Astrocyte of the cerebellum (primary cell): ENCODE measurements around the gene HTRA3.

Experiments used
- DNase-seq: peaks from one replicate; pipeline ENCODE4 v3.0.0-alpha.2; 2011; ENCODE audit warnings: low read depth
- H3K4me3 ChIP-seq: 2 replicates; pipeline ENCODE4 v1.5.1; 2011; ENCODE audit warnings: mild to moderate bottlenecking, low read depth, low read length, moderate library complexity
- in situ Hi-C: cut with HindIII; loops from 2 replicates; pipeline ENCODE4 v1.10.0; 2017; ENCODE audit warnings: low sequenced_read_pairs
- TF ChIP-seq, protein P1 (sequence below): IDR thresholded peaks from 2 replicates; pipeline ENCODE4 v1.5.1; 2012; ENCODE audit warnings: low read length, low read depth, moderate library complexity, mild to moderate bottlenecking; ENCODE audit errors: missing control alignments

Gene HTRA3

DNA sequence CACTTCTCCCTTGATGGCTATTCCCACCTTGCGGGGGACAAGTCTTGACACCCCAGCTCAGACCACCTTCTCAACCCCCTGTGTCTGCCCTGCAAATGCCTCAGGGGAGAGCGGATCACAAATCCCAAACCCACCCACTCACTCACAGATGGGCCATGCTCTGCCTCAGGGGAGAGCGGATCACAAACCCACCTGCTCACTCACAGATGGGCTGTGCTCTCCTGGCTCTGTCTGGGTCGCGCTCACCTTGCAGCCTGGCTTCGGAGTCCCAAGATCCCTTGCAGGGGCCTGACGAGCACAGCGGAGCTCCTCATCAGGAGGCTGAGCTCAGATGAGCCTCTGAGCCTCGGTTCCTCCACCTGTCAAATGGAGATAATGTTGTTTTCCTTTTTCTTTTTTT is 38.6 kb downstream of the HTRA3 start:
- H3K4me3 ChIP-seq, result no peak overlapping the region
- TF ChIP-seq, protein P1, sequence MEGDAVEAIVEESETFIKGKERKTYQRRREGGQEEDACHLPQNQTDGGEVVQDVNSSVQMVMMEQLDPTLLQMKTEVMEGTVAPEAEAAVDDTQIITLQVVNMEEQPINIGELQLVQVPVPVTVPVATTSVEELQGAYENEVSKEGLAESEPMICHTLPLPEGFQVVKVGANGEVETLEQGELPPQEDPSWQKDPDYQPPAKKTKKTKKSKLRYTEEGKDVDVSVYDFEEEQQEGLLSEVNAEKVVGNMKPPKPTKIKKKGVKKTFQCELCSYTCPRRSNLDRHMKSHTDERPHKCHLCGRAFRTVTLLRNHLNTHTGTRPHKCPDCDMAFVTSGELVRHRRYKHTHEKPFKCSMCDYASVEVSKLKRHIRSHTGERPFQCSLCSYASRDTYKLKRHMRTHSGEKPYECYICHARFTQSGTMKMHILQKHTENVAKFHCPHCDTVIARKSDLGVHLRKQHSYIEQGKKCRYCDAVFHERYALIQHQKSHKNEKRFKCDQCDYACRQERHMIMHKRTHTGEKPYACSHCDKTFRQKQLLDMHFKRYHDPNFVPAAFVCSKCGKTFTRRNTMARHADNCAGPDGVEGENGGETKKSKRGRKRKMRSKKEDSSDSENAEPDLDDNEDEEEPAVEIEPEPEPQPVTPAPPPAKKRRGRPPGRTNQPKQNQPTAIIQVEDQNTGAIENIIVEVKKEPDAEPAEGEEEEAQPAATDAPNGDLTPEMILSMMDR, result no peak
- in situ Hi-C loops, result loop anchor here (5.0 kb wide), 1 partner anchor 76 kb away; no protein-coding TSS in a partner anchor
- DNase-seq, result no peak

GRCh38 chr4:8308856-8309771 is 39.6 kb downstream of the HTRA3 start:
- H3K4me3 ChIP-seq, result no peak overlapping the region
- in situ Hi-C loops, result loop anchor here (5.0 kb wide), 1 partner anchor 77 kb away; no protein-coding TSS in a partner anchor
- TF ChIP-seq, protein P1, result no peak
- DNase-seq, result no peak

DNA sequence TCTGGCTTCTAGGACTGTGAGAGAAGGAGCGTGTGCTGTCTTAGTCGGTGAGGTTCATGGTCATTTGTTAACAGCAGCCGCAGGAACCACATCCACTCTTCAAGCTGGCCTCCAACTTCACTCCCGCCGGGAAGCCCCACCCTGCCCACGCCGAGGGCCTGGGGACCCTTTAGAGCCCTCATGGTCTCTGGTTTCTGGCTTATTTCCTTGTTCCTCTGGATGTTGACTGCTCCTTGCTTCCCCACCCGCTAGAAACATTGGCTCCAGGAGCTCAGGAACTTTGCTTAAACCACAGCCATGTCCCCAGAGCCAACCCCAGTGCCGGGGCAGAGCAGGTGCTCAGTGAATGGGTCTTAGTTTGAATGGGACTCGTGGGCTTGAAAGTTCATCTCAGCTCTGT is 40.8 kb downstream of the HTRA3 start:
- DNase-seq, result no peak
- H3K4me3 ChIP-seq, result no peak overlapping the region
- in situ Hi-C loops, result no loop called here
- TF ChIP-seq, protein P1, result no peak

DNA sequence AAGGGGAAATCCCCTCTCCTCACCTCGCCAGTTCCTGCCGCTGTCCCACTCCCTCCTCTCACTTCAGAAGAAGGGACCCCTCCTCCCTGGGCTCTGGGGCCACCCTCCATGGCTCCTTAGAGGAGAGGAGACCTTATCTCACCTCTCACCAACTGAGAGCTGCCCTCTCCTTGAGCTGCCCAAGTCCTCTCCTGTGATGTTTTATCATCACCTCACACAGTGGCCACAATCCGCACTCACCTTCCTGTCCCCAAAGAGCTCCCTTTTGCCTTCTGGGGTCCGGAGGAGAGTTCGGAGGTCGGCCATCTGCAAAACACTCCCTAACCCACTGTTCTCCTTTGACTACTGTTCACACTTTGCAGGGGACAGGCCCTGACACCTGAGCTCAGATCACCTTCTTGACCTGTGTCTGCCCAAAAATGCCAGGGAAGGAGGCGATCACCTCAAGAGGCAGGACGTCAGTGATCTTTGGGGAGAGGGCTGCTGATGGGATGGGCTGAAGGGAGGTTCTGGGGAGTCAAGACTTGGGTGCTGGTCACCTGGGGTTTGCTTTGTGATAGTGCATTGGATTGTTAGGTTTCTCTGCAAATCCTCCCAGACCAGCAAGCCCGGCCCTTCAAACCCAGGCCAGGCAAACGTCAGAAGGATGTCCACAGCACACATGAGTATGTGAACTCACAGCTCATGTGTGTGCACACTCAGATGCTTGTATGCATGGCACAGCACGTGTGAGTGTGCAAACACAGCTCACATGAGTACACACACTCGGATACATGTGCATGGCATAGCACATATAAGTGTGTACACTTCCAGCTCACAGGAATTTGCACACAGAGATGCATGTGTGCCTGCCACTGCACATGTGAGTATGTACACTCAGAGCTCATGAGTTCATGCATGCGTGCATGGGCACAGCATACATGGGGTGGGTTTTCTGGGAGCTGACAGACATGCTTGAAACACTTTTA is 41.8 kb downstream of the HTRA3 start:
- DNase-seq, result no peak
- in situ Hi-C loops, result no loop called here
- TF ChIP-seq, protein P1, result no peak
- H3K4me3 ChIP-seq, result no peak overlapping the region

GRCh38 chr4:8312069-8312445 is 42.5 kb downstream of the HTRA3 start:
- TF ChIP-seq, protein P1, result no peak
- DNase-seq, result no peak
- no peak overlapping the region for H3K4me3 ChIP-seq
- in situ Hi-C loops, result no loop called here

DNA sequence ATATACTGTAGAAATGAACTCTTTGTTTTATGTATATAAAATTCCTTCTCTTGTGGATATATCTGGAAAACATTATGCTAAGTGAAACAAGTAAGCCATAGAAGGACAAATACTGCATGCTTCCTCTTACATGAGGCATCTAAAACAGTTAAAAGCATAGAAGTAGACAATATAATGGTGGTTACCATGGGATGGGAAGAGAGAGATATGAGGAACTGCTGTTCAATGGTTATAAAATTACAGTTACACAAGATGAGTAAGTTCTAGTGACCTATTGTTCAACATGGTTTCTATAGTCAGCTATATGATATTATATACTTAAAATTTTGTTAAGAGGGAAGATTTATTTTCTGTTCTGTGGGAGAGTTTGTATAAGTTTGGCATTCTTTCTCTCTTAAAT is 43.4 kb downstream of the HTRA3 start:
- TF ChIP-seq, protein P1, result no peak
- no peak for DNase-seq
- H3K4me3 ChIP-seq, result no peak overlapping the region
- in situ Hi-C loops, result no loop called here
